Endothelial cell of umbilical vein (primary cell): ENCODE measurements around the gene AP4S1. TPM values are rescaled to one million over a fixed set of nuclear protein-coding genes. Genes with fewer than 3 reads are reported as not detected.
A peak's percentile ranks its signal among the peaks of the same experiment; 100 is the strongest.

Experiments
- BruUV-seq: library from RNA; stranded (reverse); fragments of 400-500 nt; replicated peaks from 2 replicates; lab custom pipeline; 2021; lab: Mats Ljungman, UMichigan
- CTCF ChIA-PET: fragments of 300-600, 350-600 bp; sonication (Branson Sonifier 250); formaldehyde crosslinking; loops from one replicate; lab custom pipeline; 2021; ENCODE audit warnings: antibody characterized with exemption, inconsistent platforms; lab: Charles Lee
- POLR2A ChIA-PET: fragments of 300-600, 350-600 bp; sonication (Branson Sonifier 250); formaldehyde crosslinking; loops from one replicate; lab custom pipeline; 2021; ENCODE audit warnings: antibody characterized with exemption, inconsistent platforms; lab: Charles Lee
- DNase-seq: peaks from one replicate; pipeline ENCODE4 v3.0.0-alpha.2; 2011; ENCODE audit warnings: low read depth, low spot score
- FAIRE-seq: peaks from 2 replicates; lab custom pipeline; 2011; peaks lifted over from hg19 to GRCh38; lab: Jason Lieb, UNC
- H2AFZ ChIP-seq: 2 replicates; pipeline ENCODE4 v1.6.0; 2012; ENCODE audit warnings: low read depth, low read length, control low read depth, inconsistent platforms
- H3K27ac ChIP-seq: 2 replicates; pipeline ENCODE4 v1.5.1; 2011; ENCODE audit warnings: low read depth, mild to moderate bottlenecking, control low read depth, low read length, moderate library complexity; ENCODE audit not compliant: insufficient read depth
- H3K27me3 ChIP-seq, 2 experiments: 2 replicates each; pipeline versions ENCODE4 v1.6.0 to v1.6.1; 2011; ENCODE audit warnings: low read length in 2 of 2, mixed read lengths in 1 of 2; ENCODE audit not compliant: control insufficient read depth in 2 of 2, insufficient read depth in 2 of 2
- H3K36me3 ChIP-seq, 2 experiments: 2 replicates in 1 of 2; 3 replicates in 1 of 2; pipeline ENCODE4 v1.5.1; 2011; ENCODE audit warnings: low read length in 2 of 2, mild to moderate bottlenecking in 1 of 2, moderate library complexity in 1 of 2; ENCODE audit not compliant: control insufficient read depth in 2 of 2, insufficient read depth in 2 of 2; ENCODE audit errors: extremely low read depth in 1 of 2
- H3K4me1 ChIP-seq: 3 replicates; pipeline ENCODE4 v1.5.1; 2011; ENCODE audit warnings: mild to moderate bottlenecking, low read length; ENCODE audit not compliant: control insufficient read depth, insufficient read depth; ENCODE audit errors: extremely low read depth
- H3K4me2 ChIP-seq: 2 replicates; pipeline ENCODE4 v1.6.1; 2011; ENCODE audit warnings: low read length, control low read depth, mixed read lengths; ENCODE audit not compliant: insufficient read depth
- H3K4me3 ChIP-seq, 3 experiments: fragments of 200-600 bp in 1 of 3; sonication (generic), shearing (Covaris generic) in 1 of 3; replicated peaks in 1 of 3; 2 replicates each; pipeline ENCODE4 v1.5.1; 2011 to 2016; ENCODE audit warnings: control low read depth in 3 of 3, low read length in 3 of 3, mild to moderate bottlenecking in 2 of 3, inconsistent platforms in 1 of 3, low read depth in 1 of 3, moderate library complexity in 1 of 3; ENCODE audit not compliant: insufficient read depth in 1 of 3
- H3K79me2 ChIP-seq: 2 replicates; pipeline ENCODE4 v1.6.0; 2012; ENCODE audit warnings: low read length, inconsistent platforms; ENCODE audit not compliant: control insufficient read depth, insufficient read depth
- H3K9ac ChIP-seq: replicated peaks from 2 replicates; pipeline ENCODE3; 2011; ENCODE audit warnings: low read length, control low read depth; ENCODE audit not compliant: insufficient read depth; ENCODE audit errors: extremely low read depth
- H3K9me1 ChIP-seq: replicated peaks from 3 replicates; pipeline ENCODE4 v1.6.0; 2011; ENCODE audit warnings: mild to moderate bottlenecking, low read length; ENCODE audit not compliant: control insufficient read depth, insufficient read depth; ENCODE audit errors: extremely low read depth
- H3K9me3 ChIP-seq: replicated peaks from 2 replicates; pipeline ENCODE4 v1.5.1; 2012; ENCODE audit warnings: low read length, inconsistent platforms; ENCODE audit not compliant: control insufficient read depth, insufficient read depth
- H4K20me1 ChIP-seq: replicated peaks from 2 replicates; pipeline ENCODE3; 2011; ENCODE audit warnings: mild to moderate bottlenecking, low read length; ENCODE audit not compliant: control insufficient read depth, insufficient read depth; ENCODE audit errors: extremely low read depth
- CTCF ChIP-seq, 2 donors: IDR thresholded peaks; 1 replicate in 1 of 2; 2 replicates in 1 of 2; pipeline ENCODE4 v1.5.1; 2011; ENCODE audit warnings: low read length in 2 of 2, mild to moderate bottlenecking in 2 of 2, moderate library complexity in 2 of 2, control low read depth in 1 of 2, inconsistent platforms in 1 of 2, low read depth in 1 of 2; ENCODE audit not compliant: insufficient read depth in 1 of 2; ENCODE audit errors: extremely low read depth in 1 of 2
- EZH2 ChIP-seq: IDR thresholded peaks from 2 replicates; pipeline ENCODE4 v1.6.1; 2012; ENCODE audit warnings: borderline replicate concordance, low read depth, mild to moderate bottlenecking, moderate library complexity, low read length, inconsistent platforms; ENCODE audit not compliant: severe bottlenecking
- FOS ChIP-seq: IDR thresholded peaks from 2 replicates; pipeline ENCODE4 v1.6.1; 2011; ENCODE audit warnings: mild to moderate bottlenecking, low read length, moderate library complexity, borderline replicate concordance; ENCODE audit not compliant: insufficient read depth
- GATA2 ChIP-seq: IDR thresholded peaks from 2 replicates; pipeline ENCODE4 v1.7.0; 2011; ENCODE audit warnings: low read depth, mild to moderate bottlenecking, moderate library complexity, mixed read lengths, low read length; ENCODE audit not compliant: insufficient read length, insufficient read depth
- JUN ChIP-seq: IDR thresholded peaks from 2 replicates; pipeline ENCODE4 v1.6.1; 2011; ENCODE audit warnings: borderline replicate concordance, low read depth; ENCODE audit not compliant: insufficient read length, insufficient read depth
- MYC ChIP-seq: IDR thresholded peaks from one replicate; pipeline ENCODE4 v1.6.1; 2011; ENCODE audit warnings: mild to moderate bottlenecking, low read depth, low read length
- POLR2A ChIP-seq: IDR thresholded peaks from 2 replicates; pipeline ENCODE4 v1.6.1; 2012; ENCODE audit warnings: low read depth, mild to moderate bottlenecking, control low read depth, low read length
- POLR2AphosphoS5 ChIP-seq: IDR thresholded peaks from 2 replicates; pipeline ENCODE4 v1.6.1; 2012; ENCODE audit warnings: low read depth, mild to moderate bottlenecking, control low read depth, low read length, moderate library complexity; ENCODE audit not compliant: insufficient read depth
- dilution Hi-C: fragments of 300-500 bp; cut with MboI; formaldehyde crosslinking; loops from one replicate; pipeline ENCODE4 v1.15.0; 2019; ENCODE audit warnings: low sequenced_read_pairs; ENCODE audit not compliant: extremely low pct_ligation_motif_present
- intact Hi-C: fragments of 100-400 bp; cut with micrococcal nuclease; formaldehyde crosslinking; loops from one replicate; pipeline ENCODE4 v1.10.0; 2022
- polyA plus RNA-seq, 4 experiments: library from polyadenylated mRNA; depleted of rRNA in 3 of 4; stranded (reverse) in 3 of 4; unstranded in 1 of 4; fragments of >200 nt; gene quantifications; 2 replicates each; pipeline versions ENCODE4 v1.2.1 to v1.2.3, GENCODE V29; 2011 to 2012; ENCODE audit warnings: missing spikeins in 1 of 4
- total RNA-seq: library from RNA; stranded (reverse); gene quantifications from 2 replicates; pipeline ENCODE4 v1.2.3, GENCODE V29; 2021
- TF ChIP-seq, protein P1 (sequence below): IDR thresholded peaks from 2 replicates; pipeline ENCODE4 v1.6.1; 2011; ENCODE audit not compliant: insufficient read depth, insufficient read length

The AP4S1 gene
- total and polyA plus RNA-seq, 2 donors (not counting 3 experiments of a cell fraction or from before 2014, with no cell fraction given) = 2.8 to 7.2 TPM

DNA sequence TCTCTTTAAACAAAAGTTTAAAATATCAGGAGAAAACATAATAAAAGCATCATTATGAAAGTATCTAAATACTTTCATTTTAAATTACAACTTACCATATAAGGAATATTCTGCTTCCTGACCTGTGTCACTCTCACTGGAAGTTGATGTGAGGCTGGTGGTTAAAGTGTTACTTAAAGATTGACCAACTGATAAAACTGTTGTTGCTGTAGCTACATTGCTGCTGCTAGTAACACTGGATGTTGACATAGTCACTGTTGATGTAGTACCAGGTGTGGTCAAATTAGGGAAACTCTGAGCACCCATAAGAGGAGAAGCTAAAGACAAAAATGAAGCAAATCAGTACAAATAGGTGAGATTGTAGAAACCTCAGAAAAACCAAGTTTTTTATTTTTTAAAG is 102.2 kb downstream of the AP4S1 start:
- Histone ChIP-seq H3K9ac (no peak overlapping the region), H3K4me1 (peaks cover 7% of the 10 kb centered on the region), H3K27ac (no peak overlapping the region), H3K9me1 (no peaks in the 10 kb centered on the region), H3K4me3 (no peak overlapping the region), H3K79me2 (peaks cover 6% of the 10 kb centered on the region), H3K4me2 (no peak overlapping the region), H2AFZ (no peak overlapping the region), H3K9me3 (no peaks in the 10 kb centered on the region), H4K20me1 (no peaks in the 10 kb centered on the region), H3K27me3 (no peaks in the 10 kb centered on the region), H3K36me3 (peaks cover 8 to 32% of the 10 kb centered on the region in 2 experiments)
- POLR2A ChIA-PET = no interaction called here
- intact Hi-C loops = no loop called here
- CTCF ChIA-PET = interaction anchor here (0.6 to 0.7 kb wide), 2 partner anchors 231 to 1433 kb away, joined by 3 read pairs; no protein-coding TSS in a partner anchor
- no TSS peak for BruUV-seq
- dilution Hi-C loops = no loop called here
- no peak for TF ChIP-seq POLR2AphosphoS5
- no peak for TF ChIP-seq EZH2
- no peak for TF ChIP-seq MYC
- TF ChIP-seq GATA2 = no peak
- TF ChIP-seq, protein P1, sequence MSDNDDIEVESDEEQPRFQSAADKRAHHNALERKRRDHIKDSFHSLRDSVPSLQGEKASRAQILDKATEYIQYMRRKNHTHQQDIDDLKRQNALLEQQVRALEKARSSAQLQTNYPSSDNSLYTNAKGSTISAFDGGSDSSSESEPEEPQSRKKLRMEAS = no peak
- no peak for TF ChIP-seq POLR2A
- FAIRE-seq (no peak), DNase-seq (no peak)

- FAIRE-seq = no peak
- Histone ChIP-seq H3K4me2 (no peak overlapping the region), H3K27me3 (no peaks in the 10 kb centered on the region), H3K4me3 (no peak overlapping the region), H3K27ac (no peak overlapping the region), H3K9me1 (no peaks in the 10 kb centered on the region), H3K4me1 (peaks cover 7% of the 10 kb centered on the region), H2AFZ (no peak overlapping the region), H4K20me1 (no peaks in the 10 kb centered on the region), H3K36me3 (peaks cover 4 to 30% of the 10 kb centered on the region in 2 experiments), H3K79me2 (peaks cover 6% of the 10 kb centered on the region), H3K9me3 (no peaks in the 10 kb centered on the region), H3K9ac (no peak overlapping the region)
- TF ChIP-seq JUN = no peak
- no peak for TF ChIP-seq FOS
- TF ChIP-seq MYC = no peak
- no peak for TF ChIP-seq POLR2A
- no peak for TF ChIP-seq EZH2
- TF ChIP-seq, protein P1 = no peak
- TF ChIP-seq GATA2 = no peak
- no peak for TF ChIP-seq CTCF (IDR thresholded peaks at IDR 0.05; ENCODE audit: extremely low read depth in 1 of 2, insufficient read depth in 1 of 2, low read depth in 1 of 2, low read length in 2 of 2)
- TF ChIP-seq POLR2AphosphoS5 = no peak
- TSS peak; percentile 43 for BruUV-seq
- intact Hi-C loops (no loop called here), dilution Hi-C loops (no loop called here)
- ChIA-PET POLR2A (interaction anchor here (0.5 kb wide), 1 partner anchor 182 kb away, joined by 4 read pairs; no protein-coding TSS in a partner anchor), CTCF (interaction anchor here (1.0 to 1.1 kb wide), 2 partner anchors 9 kb away, joined by 3 read pairs; no protein-coding TSS in a partner anchor)
- no peak for DNase-seq
Observed at GRCh38 chr14:31128601-31129526, 103.4 kb downstream of the AP4S1 start.
